Gastroesophageal sphincter (tissue), 4 donors: ENCODE measurements around the gene PHF2. TPM values are rescaled to one million over a fixed set of nuclear protein-coding genes. Genes with fewer than 3 reads are reported as not detected.

Source experiments
- ATAC-seq: fragments of 150-250 bp; one replicate; pipeline ENCODE4 v1.9.1; 2016; ENCODE audit warnings: mild to moderate bottlenecking, moderate library complexity
- H3K27ac ChIP-seq, 4 donors: fragments of 200-600 bp; sonication (generic) in 3 of 4; 1 replicate in 3 of 4; 2 replicates in 1 of 4; pipeline ENCODE4 v1.5.1; 2016 to 2019
- H3K27me3 ChIP-seq: fragments of 200-600 bp; sonication (generic); one replicate; pipeline ENCODE4 v1.5.1; 2019
- H3K36me3 ChIP-seq, 2 donors: fragments of 200-600 bp; sonication (generic); one replicate each; pipeline ENCODE4 v1.5.1; 2019; ENCODE audit warnings: control low read depth in 1 of 2
- H3K4me1 ChIP-seq, 3 donors: fragments of 200-600 bp; sonication (generic); 1 replicate in 2 of 3; 2 replicates in 1 of 3; pipeline ENCODE4 v1.5.1; 2016 to 2019; ENCODE audit warnings: control low read depth in 2 of 3
- H3K4me3 ChIP-seq, 2 donors: fragments of 200-600 bp; sonication (generic); one replicate each; pipeline ENCODE4 v1.5.1; 2019; ENCODE audit warnings: mild to moderate bottlenecking in 1 of 2, moderate library complexity in 1 of 2
- H3K9me3 ChIP-seq, 3 donors: fragments of 200-600 bp; sonication (generic); one replicate each; pipeline ENCODE4 v1.5.1; 2017 to 2019; ENCODE audit warnings: control low read depth in 2 of 3
- EP300 ChIP-seq: sonication (generic); formaldehyde crosslinking; IDR thresholded peaks from one replicate; pipeline ENCODE4 v1.6.1; 2017; ENCODE audit warnings: antibody characterized with exemption, mild to moderate bottlenecking
- POLR2A ChIP-seq, 2 donors: fragments of 450-650 bp; IDR thresholded peaks; one replicate each; pipeline ENCODE4 v1.6.1; 2017; ENCODE audit warnings: antibody characterized with exemption in 2 of 2, mild to moderate bottlenecking in 2 of 2, moderate library complexity in 1 of 2
- POLR2AphosphoS5 ChIP-seq: sonication (generic); formaldehyde crosslinking; IDR thresholded peaks from one replicate; pipeline ENCODE4 v1.6.1; 2017; ENCODE audit warnings: antibody characterized with exemption
- WGBS, 2 donors: methylation state at CpG; one replicate each; pipeline ENCODE4 v1.1.5; 2018; ENCODE audit warnings: low coverage in 1 of 2; 5-methylcytosine and 5-hydroxymethylcytosine counted together
- total RNA-seq, 4 donors: library from RNA; depleted of rRNA; stranded (reverse); fragments of >200 nt; gene quantifications; one replicate each; pipeline ENCODE4 v1.1.0, GENCODE V29; 2016
- TF ChIP-seq, protein P1 (sequence below), 4 experiments: fragments of 200-600 bp in 2 of 4; fragments of 450-650 bp in 2 of 4; sonication (generic) in 1 of 4; IDR thresholded peaks; one replicate each; pipeline ENCODE4 v1.5.1; 2017 to 2019; ENCODE audit warnings: antibody characterized with exemption in 4 of 4, mild to moderate bottlenecking in 2 of 4, moderate library complexity in 2 of 4

The PHF2 gene
- total RNA-seq, 4 donors from 2014 or later: 37.2 to 51.2 (median 39.2) TPM

DNA sequence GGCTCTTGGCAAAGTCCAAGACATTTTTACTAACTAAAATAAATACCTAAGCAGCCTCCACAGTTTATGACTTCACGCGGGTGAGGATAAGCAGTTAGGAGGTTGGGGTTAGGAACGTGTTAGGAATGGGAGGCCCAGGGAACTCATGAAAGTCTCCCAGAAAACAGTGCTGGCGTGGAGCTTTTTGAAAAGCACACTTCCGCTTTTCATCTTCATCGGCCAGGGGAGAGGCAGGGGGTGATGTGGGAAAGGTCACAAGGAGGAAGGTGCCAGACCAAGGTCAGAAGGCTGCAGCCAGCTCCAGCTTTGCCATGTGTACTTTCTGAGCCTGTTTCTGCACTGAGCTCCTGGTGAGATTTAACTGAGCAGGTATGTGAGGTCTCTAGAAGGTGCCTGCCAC, 149.0 kb downstream of the PHF2 start:
- Histone ChIP-seq H3K4me1 (peaks cover 0 to 7% (median 0%) of the 10 kb centered on the region in 3 donors), H3K36me3 (no peaks in the 10 kb centered on the region), H3K27me3 (peaks cover 15% of the 10 kb centered on the region), H3K4me3 (no peak overlapping the region), H3K9me3 (peaks cover 0 to 20% (median 0%) of the 10 kb centered on the region in 3 donors), H3K27ac (no peak overlapping the region)
- TF ChIP-seq, protein P1, sequence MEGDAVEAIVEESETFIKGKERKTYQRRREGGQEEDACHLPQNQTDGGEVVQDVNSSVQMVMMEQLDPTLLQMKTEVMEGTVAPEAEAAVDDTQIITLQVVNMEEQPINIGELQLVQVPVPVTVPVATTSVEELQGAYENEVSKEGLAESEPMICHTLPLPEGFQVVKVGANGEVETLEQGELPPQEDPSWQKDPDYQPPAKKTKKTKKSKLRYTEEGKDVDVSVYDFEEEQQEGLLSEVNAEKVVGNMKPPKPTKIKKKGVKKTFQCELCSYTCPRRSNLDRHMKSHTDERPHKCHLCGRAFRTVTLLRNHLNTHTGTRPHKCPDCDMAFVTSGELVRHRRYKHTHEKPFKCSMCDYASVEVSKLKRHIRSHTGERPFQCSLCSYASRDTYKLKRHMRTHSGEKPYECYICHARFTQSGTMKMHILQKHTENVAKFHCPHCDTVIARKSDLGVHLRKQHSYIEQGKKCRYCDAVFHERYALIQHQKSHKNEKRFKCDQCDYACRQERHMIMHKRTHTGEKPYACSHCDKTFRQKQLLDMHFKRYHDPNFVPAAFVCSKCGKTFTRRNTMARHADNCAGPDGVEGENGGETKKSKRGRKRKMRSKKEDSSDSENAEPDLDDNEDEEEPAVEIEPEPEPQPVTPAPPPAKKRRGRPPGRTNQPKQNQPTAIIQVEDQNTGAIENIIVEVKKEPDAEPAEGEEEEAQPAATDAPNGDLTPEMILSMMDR (IDR thresholded peaks at IDR 0.05): no peak
- TF ChIP-seq POLR2AphosphoS5 (no peak), EP300 (no peak), POLR2A (IDR thresholded peaks at IDR 0.05) (no peak)
- WGBS, 2 donors: 20 to 23% methylated on average over 5 of the region's 6 CpGs
- ATAC-seq: no peak

DNA sequence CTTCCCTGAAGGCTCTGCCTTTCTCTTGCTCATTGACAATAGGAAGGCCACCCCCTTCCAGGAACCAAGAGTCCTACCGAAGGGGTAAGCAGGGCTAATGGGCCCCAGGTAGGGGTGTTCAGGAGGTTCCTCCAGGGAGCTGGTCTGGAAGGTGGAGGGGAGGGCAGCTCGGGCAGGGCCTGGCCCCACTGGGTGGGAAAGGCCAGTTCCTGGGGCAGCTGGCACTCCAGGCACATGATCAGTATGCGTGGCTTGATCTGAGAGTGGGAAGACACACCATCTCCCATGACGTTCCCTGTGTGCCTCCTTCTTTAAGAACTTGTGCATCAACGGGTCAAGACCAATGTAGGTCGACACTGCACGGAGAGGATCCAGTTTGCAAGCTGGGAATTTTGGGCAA, 149.8 kb downstream of the PHF2 start:
- H3K27me3 ChIP-seq: peaks cover 15% of the 10 kb centered on the region
- H3K27ac ChIP-seq: no peak overlapping the region
- no peak overlapping the region for H3K4me3 ChIP-seq
- 100% methylated on average over 2 of the region's 7 CpGs; no CpG with 5 or more reads in 1 of the 2 donors for WGBS, 2 donors
- H3K4me1 ChIP-seq: peaks cover 0 to 7% (median 0%) of the 10 kb centered on the region in 3 donors
- peaks cover 0 to 22% (median 0%) of the 10 kb centered on the region in 3 donors for H3K9me3 ChIP-seq
- TF ChIP-seq POLR2A (IDR thresholded peaks at IDR 0.05) (no peak), POLR2AphosphoS5 (no peak), EP300 (no peak)
- TF ChIP-seq, protein P1 (IDR thresholded peaks at IDR 0.05): no peak
- no peak for ATAC-seq
- no peaks in the 10 kb centered on the region for H3K36me3 ChIP-seq

Other genes with a start within 250 kb of the PHF2 start
- 100 to 1,000 TPM in 1 of 4 donors, 10 to 100 TPM in 3; 68.6 to 116 (median 75.7) TPM for gene FAM120A, start 124.9 kb upstream of the PHF2 start, total RNA-seq
- gene FAM120AOS, start 123.0 kb upstream of the PHF2 start, total RNA-seq: 10 to 100 TPM; 51.7 to 80.3 (median 58.4) TPM